ENCODE measurements around the gene FHIT. TPM values are rescaled to one million over a fixed set of nuclear protein-coding genes. Genes with fewer than 3 reads are reported as not detected.

Gene FHIT
- polyA plus RNA-seq, 1 of the 3 experiments (the other 2 are of a cell fraction) = 0.41 TPM

- Histone ChIP-seq H3K4me1 (ENCODE audit: control insufficient read depth in 1 of 2, insufficient read depth in 2 of 2, low read depth in 1 of 2, low read length in 1 of 2) (no peaks in the 10 kb centered on the region; a peak in 1 of 4 replicates), H3F3A (replicated peaks; ENCODE audit: insufficient read depth) (no peaks in the 10 kb centered on the region), H2AFZ (ENCODE audit: low read depth) (no peak overlapping the region), H3K4me2 (no peak overlapping the region), H3K36me3 (replicated peaks in 1 of 2; ENCODE audit: control insufficient read depth in 1 of 2, insufficient read depth in 2 of 2, low read length in 1 of 2) (no peaks in the 10 kb centered on the region), H3K4me3 (ENCODE audit: low read depth in 2 of 2, low read length in 1 of 2) (no peak overlapping the region), H3K9me3 (no peaks in the 10 kb centered on the region), H3K9ac (no peak overlapping the region), H3K27ac (ENCODE audit: low read depth in 2 of 2, low read length in 1 of 2) (no peak overlapping the region), H3K79me2 (ENCODE audit: insufficient read depth) (no peaks in the 10 kb centered on the region), H3K9me2 (no peaks in the 10 kb centered on the region), H4K20me1 (ENCODE audit: insufficient read depth) (no peaks in the 10 kb centered on the region), H3K27me3 (ENCODE audit: insufficient read depth) (no peaks in the 10 kb centered on the region)
- CTCF ChIA-PET = no interaction called here
- DNase-seq = no peak
- TF ChIP-seq MEF2A (IDR thresholded peaks at IDR 0.05; ENCODE audit: borderline replicate concordance, low read depth) = no peak
- no peak for TF ChIP-seq FOXM1 (IDR thresholded peaks at IDR 0.05; ENCODE audit: low read depth)
- TF ChIP-seq ELF1 (IDR thresholded peaks at IDR 0.05) = no peak
- no peak for TF ChIP-seq EP300 (IDR thresholded peaks at IDR 0.05; ENCODE audit: borderline replicate concordance in 1 of 2, low read depth in 1 of 2, low read length in 1 of 2)
- TF ChIP-seq TEAD4 (IDR thresholded peaks at IDR 0.05; ENCODE audit: borderline replicate concordance, insufficient read depth) = no peak
- no peak for TF ChIP-seq POLR2AphosphoS5 (IDR thresholded peaks at IDR 0.05; ENCODE audit: low read depth, low read length)
- no peak for TF ChIP-seq SIN3A (IDR thresholded peaks at IDR 0.05; ENCODE audit: borderline replicate concordance, low read depth, low read length)
- no peak for TF ChIP-seq TCF12 (IDR thresholded peaks at IDR 0.05)
- no peak for TF ChIP-seq TAF1 (IDR thresholded peaks at IDR 0.05; ENCODE audit: borderline replicate concordance, low read depth, low read length)
- no peak for TF ChIP-seq SMC3 (IDR thresholded peaks at IDR 0.05; ENCODE audit: low read depth, low read length)
- no peak for TF ChIP-seq FOXJ3 (CRISPR knock-in tag; IDR thresholded peaks at IDR 0.05)
- no peak for TF ChIP-seq ZBTB33 (IDR thresholded peaks at IDR 0.05; ENCODE audit: borderline replicate concordance, low read depth)
- no peak for TF ChIP-seq CHD2 (IDR thresholded peaks at IDR 0.05; ENCODE audit: low read length, partially characterized antibody)
- TF ChIP-seq IRF3 (IDR thresholded peaks at IDR 0.05; ENCODE audit: low read depth, low read length) = no peak
- TF ChIP-seq NRF1 (IDR thresholded peaks at IDR 0.05; ENCODE audit: low read depth, low read length) = no peak
- TF ChIP-seq REST (IDR thresholded peaks at IDR 0.05; ENCODE audit: low read depth, low read length) = no peak
- TF ChIP-seq MXI1 (IDR thresholded peaks at IDR 0.05; ENCODE audit: low read depth, low read length) = no peak
- TF ChIP-seq RCOR1 (IDR thresholded peaks at IDR 0.05; ENCODE audit: low read length) = no peak
- no peak for TF ChIP-seq USF2 (IDR thresholded peaks at IDR 0.05; ENCODE audit: borderline replicate concordance, low read depth, low read length)
- WGBS (ENCODE audit: low lambda C conversion rate) = 40% methylated on average over 2 of the region's 2 CpGs
- POLR2A ChIA-PET = no interaction called here
Measured at GRCh38 chr3:61040618-61041017, 210.6 kb downstream of the FHIT start.
